Measurements from ENCODE around the gene CTNNBL1. TPM values are rescaled to one million over a fixed set of nuclear protein-coding genes. Genes with fewer than 3 reads are reported as not detected.

Gene CTNNBL1
- total RNA-seq, 1 experiment from 2014 or later = 203 TPM

DNA sequence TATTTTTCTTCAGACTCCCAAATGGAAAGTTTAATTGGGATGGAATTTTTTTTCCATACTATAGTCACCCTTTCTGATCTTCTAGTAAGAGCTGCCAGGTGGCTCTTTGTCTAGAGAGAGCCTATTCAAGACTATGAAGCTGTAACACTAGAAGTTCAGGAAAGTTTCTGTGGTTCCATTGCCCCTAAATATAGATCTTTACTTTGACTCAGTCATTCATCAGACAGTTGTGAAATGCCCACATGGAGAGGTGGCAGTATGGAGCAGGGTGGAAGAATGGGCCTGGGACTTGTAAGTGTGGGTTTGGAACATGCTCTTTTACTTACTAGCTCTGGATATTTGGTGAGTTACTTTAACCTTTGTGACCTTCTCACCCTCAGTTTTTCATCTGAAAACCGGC lies 87.8 kb downstream of the CTNNBL1 start:
- POLR2A ChIA-PET = no interaction called here

DNA sequence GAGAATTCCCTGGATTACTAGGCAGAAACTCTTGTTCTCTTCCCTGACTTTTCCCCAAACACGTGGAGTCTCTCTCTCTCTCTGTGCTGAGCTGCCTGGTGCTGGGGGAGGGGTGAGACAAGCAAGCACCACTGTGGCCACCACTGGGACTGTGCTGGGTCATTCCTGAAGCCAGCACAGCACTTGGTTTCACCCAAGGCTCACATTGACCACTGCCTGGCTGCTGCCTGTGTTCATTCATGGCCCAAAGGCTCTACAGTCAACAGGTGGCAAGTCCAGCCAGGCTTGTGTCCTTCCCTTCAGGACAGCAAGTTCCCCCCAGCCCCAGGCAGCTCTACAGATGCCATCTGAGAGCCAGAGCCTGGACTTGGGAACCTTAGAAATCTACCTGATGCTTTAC lies 92.2 kb downstream of the CTNNBL1 start:
- POLR2A ChIA-PET = no interaction called here
- no peaks in the 10 kb centered on the region for H3K9me3 Mint-ChIP-seq (ENCODE audit: unreplicated experiment)
- H3K4me3 Mint-ChIP-seq (ENCODE audit: unreplicated experiment) = no peak overlapping the region
- peaks cover 26% of the 10 kb centered on the region for H3K36me3 Mint-ChIP-seq (ENCODE audit: insufficient read depth, unreplicated experiment)
- CTCF ChIA-PET = no interaction called here
- H3K27me3 Mint-ChIP-seq (ENCODE audit: insufficient read depth, unreplicated experiment) = no peaks in the 10 kb centered on the region
- H3K27me3 ChIP-seq (replicated peaks; ENCODE audit: control insufficient read depth, insufficient read depth, low read length) = no peaks in the 10 kb centered on the region
- H3K4me1 Mint-ChIP-seq (ENCODE audit: low read depth, unreplicated experiment) = no peaks in the 10 kb centered on the region
- TF ChIP-seq, protein P1, sequence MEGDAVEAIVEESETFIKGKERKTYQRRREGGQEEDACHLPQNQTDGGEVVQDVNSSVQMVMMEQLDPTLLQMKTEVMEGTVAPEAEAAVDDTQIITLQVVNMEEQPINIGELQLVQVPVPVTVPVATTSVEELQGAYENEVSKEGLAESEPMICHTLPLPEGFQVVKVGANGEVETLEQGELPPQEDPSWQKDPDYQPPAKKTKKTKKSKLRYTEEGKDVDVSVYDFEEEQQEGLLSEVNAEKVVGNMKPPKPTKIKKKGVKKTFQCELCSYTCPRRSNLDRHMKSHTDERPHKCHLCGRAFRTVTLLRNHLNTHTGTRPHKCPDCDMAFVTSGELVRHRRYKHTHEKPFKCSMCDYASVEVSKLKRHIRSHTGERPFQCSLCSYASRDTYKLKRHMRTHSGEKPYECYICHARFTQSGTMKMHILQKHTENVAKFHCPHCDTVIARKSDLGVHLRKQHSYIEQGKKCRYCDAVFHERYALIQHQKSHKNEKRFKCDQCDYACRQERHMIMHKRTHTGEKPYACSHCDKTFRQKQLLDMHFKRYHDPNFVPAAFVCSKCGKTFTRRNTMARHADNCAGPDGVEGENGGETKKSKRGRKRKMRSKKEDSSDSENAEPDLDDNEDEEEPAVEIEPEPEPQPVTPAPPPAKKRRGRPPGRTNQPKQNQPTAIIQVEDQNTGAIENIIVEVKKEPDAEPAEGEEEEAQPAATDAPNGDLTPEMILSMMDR (IDR thresholded peaks at IDR 0.05; ENCODE audit: insufficient read depth in 1 of 2, low read depth in 1 of 2, low read length in 1 of 2, severe bottlenecking in 1 of 2, unreplicated experiment in 1 of 2) = no peak
- H3K4me3 ChIP-seq (ENCODE audit: low read depth, low read length) = no peak overlapping the region
- H3K9me3 ChIP-seq = no peaks in the 10 kb centered on the region
- H3K27ac Mint-ChIP-seq (ENCODE audit: unreplicated experiment) = no peak overlapping the region
- H3K4me1 ChIP-seq = no peaks in the 10 kb centered on the region
- BruUV-seq (replicated peaks) = no TSS peak
- DNase-seq = no peak
- H3K36me3 ChIP-seq (ENCODE audit: control insufficient read depth, insufficient read depth, low read length) = peaks cover 6% of the 10 kb centered on the region
- intact Hi-C loops (cut with micrococcal nuclease; ENCODE audit: unreplicated experiment) = no loop called here

More for the DNA sequence above, 87.8 kb downstream of the CTNNBL1 start:
- no TSS peak for BruUV-seq (replicated peaks)
- Mint-ChIP-seq H3K27me3 (ENCODE audit: insufficient read depth, unreplicated experiment) (no peaks in the 10 kb centered on the region), H3K4me1 (ENCODE audit: low read depth, unreplicated experiment) (no peaks in the 10 kb centered on the region), H3K27ac (ENCODE audit: unreplicated experiment) (no peak overlapping the region), H3K36me3 (ENCODE audit: insufficient read depth, unreplicated experiment) (peaks cover 12% of the 10 kb centered on the region), H3K9me3 (ENCODE audit: unreplicated experiment) (no peaks in the 10 kb centered on the region), H3K4me3 (ENCODE audit: unreplicated experiment) (no peak overlapping the region)
- Histone ChIP-seq H3K36me3 (ENCODE audit: control insufficient read depth, insufficient read depth, low read length) (peaks cover 4% of the 10 kb centered on the region; the same call in 1 of the 2 replicates), H3K9me3 (no peaks in the 10 kb centered on the region), H3K27me3 (replicated peaks; ENCODE audit: control insufficient read depth, insufficient read depth, low read length) (no peaks in the 10 kb centered on the region), H3K4me3 (ENCODE audit: low read depth, low read length) (no peak overlapping the region), H3K4me1 (no peaks in the 10 kb centered on the region)
- TF ChIP-seq, protein P1 (IDR thresholded peaks at IDR 0.05; ENCODE audit: insufficient read depth in 1 of 2, low read depth in 1 of 2, low read length in 1 of 2, severe bottlenecking in 1 of 2, unreplicated experiment in 1 of 2) = peak in 1 of 2 experiments; percentile 23
- CTCF ChIA-PET = interaction anchor here (1.4 kb wide), 1 partner anchor 211 kb away, joined by 4 read pairs; no protein-coding TSS in a partner anchor
- peak in 1 of 2 experiments; percentile 16 for DNase-seq
- intact Hi-C loops (cut with micrococcal nuclease; ENCODE audit: unreplicated experiment) = no loop called here

DNA sequence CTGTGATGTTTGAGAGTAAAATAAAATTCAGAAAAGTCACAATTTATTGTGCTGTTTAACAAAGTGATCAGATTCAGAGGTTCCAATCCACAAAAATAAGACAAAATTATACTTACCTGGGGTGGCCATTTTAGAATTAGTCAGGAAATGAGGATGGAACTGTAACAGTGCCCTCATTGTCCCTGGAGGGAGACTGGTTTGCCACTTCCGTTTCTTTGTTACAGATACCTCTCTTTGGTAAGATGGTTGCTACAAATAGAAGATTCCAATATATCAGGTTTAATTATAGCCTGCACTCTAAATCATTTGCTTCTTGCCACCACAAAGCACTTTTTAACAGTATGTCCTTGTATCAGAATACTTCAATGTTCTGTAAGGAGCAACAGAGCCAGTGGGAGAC lies 95.6 kb downstream of the CTNNBL1 start:
- Mint-ChIP-seq H3K9me3 (ENCODE audit: unreplicated experiment) (peaks cover 10% of the 10 kb centered on the region), H3K27me3 (ENCODE audit: insufficient read depth, unreplicated experiment) (no peaks in the 10 kb centered on the region), H3K36me3 (ENCODE audit: insufficient read depth, unreplicated experiment) (peaks cover 32% of the 10 kb centered on the region), H3K4me3 (ENCODE audit: unreplicated experiment) (no peak overlapping the region), H3K27ac (ENCODE audit: unreplicated experiment) (no peak overlapping the region), H3K4me1 (ENCODE audit: low read depth, unreplicated experiment) (no peaks in the 10 kb centered on the region)
- Histone ChIP-seq H3K36me3 (ENCODE audit: control insufficient read depth, insufficient read depth, low read length) (peaks cover 6% of the 10 kb centered on the region), H3K4me1 (no peaks in the 10 kb centered on the region), H3K27me3 (replicated peaks; ENCODE audit: control insufficient read depth, insufficient read depth, low read length) (no peaks in the 10 kb centered on the region), H3K9me3 (no peaks in the 10 kb centered on the region), H3K4me3 (ENCODE audit: low read depth, low read length) (no peak overlapping the region)
- CTCF ChIA-PET = no interaction called here
- POLR2A ChIA-PET = no interaction called here
- no peak for DNase-seq
- TF ChIP-seq, protein P1 (IDR thresholded peaks at IDR 0.05; ENCODE audit: insufficient read depth in 1 of 2, low read depth in 1 of 2, low read length in 1 of 2, severe bottlenecking in 1 of 2, unreplicated experiment in 1 of 2) = no peak
- intact Hi-C loops (cut with micrococcal nuclease; ENCODE audit: unreplicated experiment) = no loop called here
- BruUV-seq (replicated peaks) = no TSS peak
